ENCODE results near the gene GUCA2B.

The GUCA2B gene

GRCh38 chr1:42150651-42151050 is 2.6 kb upstream of the GUCA2B start:
- H3K4me3 ChIP-seq (ENCODE audit: low read depth in 1 of 5, low read length in 5 of 5), result no peak overlapping the region
- no peaks in the 10 kb centered on the region for H3K9me3 ChIP-seq (ENCODE audit: control insufficient read depth in 5 of 5, low read length in 5 of 5)
- peaks cover 3 to 16% (median 6%) of the 10 kb centered on the region in 5 donors for H3K4me1 ChIP-seq (ENCODE audit: control insufficient read depth in 5 of 5, insufficient read depth in 5 of 5, low read length in 5 of 5)
- H3K9ac ChIP-seq (ENCODE audit: low read length in 5 of 5), result no peak overlapping the region
- H3K36me3 ChIP-seq (ENCODE audit: control insufficient read depth in 5 of 5, insufficient read depth in 5 of 5, low read length in 5 of 5), result no peaks in the 10 kb centered on the region
- H3K27me3 ChIP-seq (ENCODE audit: control insufficient read depth in 5 of 5, insufficient read depth in 4 of 5, low read length in 5 of 5), result peaks cover 6 to 14% (median 9%) of the 10 kb centered on the region in 5 donors
- H3K27ac ChIP-seq (ENCODE audit: low read depth, low read length), result no peak overlapping the region

GRCh38 chr1:42152119-42152518 is 1.1 kb upstream of the GUCA2B start:
- no peaks in the 10 kb centered on the region for H3K36me3 ChIP-seq (ENCODE audit: control insufficient read depth in 5 of 5, insufficient read depth in 5 of 5, low read length in 5 of 5)
- H3K9me3 ChIP-seq (ENCODE audit: control insufficient read depth in 5 of 5, low read length in 5 of 5), result no peaks in the 10 kb centered on the region
- H3K4me3 ChIP-seq (ENCODE audit: low read depth in 1 of 5, low read length in 5 of 5), result no peak overlapping the region
- peaks cover 0 to 2% (median 0%) of the 10 kb centered on the region in 5 donors for H3K4me1 ChIP-seq (ENCODE audit: control insufficient read depth in 5 of 5, insufficient read depth in 5 of 5, low read length in 5 of 5)
- H3K9ac ChIP-seq (ENCODE audit: low read length in 5 of 5), result no peak overlapping the region
- no peak overlapping the region for H3K27ac ChIP-seq (ENCODE audit: low read depth, low read length)
- peaks cover 0 to under 1% (median 0%) of the 10 kb centered on the region in 5 donors for H3K27me3 ChIP-seq (ENCODE audit: control insufficient read depth in 5 of 5, insufficient read depth in 4 of 5, low read length in 5 of 5)

DNA sequence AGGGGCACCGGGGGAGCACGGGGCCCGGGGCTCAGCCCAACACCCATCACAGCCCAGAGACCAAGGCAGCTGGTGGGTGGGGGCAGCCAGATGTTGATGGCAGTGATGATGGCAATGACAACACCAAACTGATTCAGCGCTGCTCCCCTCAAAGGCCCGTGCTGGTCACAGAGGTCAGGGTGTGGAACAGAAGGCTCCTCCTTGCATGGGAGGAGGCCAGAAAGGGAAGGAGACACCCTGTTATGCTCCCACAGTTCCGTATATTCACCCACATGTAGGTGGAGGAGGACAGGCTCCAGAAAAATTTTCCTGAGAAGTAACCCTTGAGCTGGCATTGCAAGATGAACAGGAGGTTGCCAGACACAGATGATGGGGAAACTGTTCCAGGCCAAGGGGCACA is 414 bp downstream of the GUCA2B start:
- Histone ChIP-seq H3K27ac (ENCODE audit: low read depth, low read length) (no peak overlapping the region), H3K27me3 (ENCODE audit: control insufficient read depth in 5 of 5, insufficient read depth in 4 of 5, low read length in 5 of 5) (no peaks in the 10 kb centered on the region), H3K9ac (ENCODE audit: low read length in 5 of 5) (no peak overlapping the region), H3K36me3 (ENCODE audit: control insufficient read depth in 5 of 5, insufficient read depth in 5 of 5, low read length in 5 of 5) (no peaks in the 10 kb centered on the region), H3K9me3 (ENCODE audit: control insufficient read depth in 5 of 5, low read length in 5 of 5) (no peaks in the 10 kb centered on the region), H3K4me1 (ENCODE audit: control insufficient read depth in 5 of 5, insufficient read depth in 5 of 5, low read length in 5 of 5) (no peaks in the 10 kb centered on the region), H3K4me3 (ENCODE audit: low read depth in 1 of 5, low read length in 5 of 5) (no peak overlapping the region)

DNA sequence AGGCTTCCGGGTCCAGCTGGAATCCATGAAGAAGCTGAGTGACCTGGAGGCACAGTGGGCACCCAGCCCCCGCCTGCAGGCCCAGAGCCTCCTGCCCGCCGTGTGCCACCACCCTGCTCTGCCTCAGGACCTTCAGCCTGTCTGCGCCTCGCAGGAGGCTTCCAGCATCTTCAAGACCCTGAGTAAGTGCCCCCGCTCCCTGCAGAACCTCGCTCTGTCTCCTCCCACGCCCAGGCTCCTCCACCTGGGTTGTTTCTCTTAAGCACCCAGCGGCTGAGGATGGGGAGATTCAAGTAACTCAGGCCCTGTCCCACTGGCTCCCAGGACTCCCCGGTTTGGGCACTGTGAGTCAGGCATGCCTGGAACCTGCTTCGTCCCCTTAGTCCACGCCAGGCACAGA is 1.5 kb downstream of the GUCA2B start:
- no peaks in the 10 kb centered on the region for H3K36me3 ChIP-seq (ENCODE audit: control insufficient read depth in 5 of 5, insufficient read depth in 5 of 5, low read length in 5 of 5)
- H3K4me3 ChIP-seq (ENCODE audit: low read depth in 1 of 5, low read length in 5 of 5), result no peak overlapping the region
- no peaks in the 10 kb centered on the region for H3K27me3 ChIP-seq (ENCODE audit: control insufficient read depth in 5 of 5, insufficient read depth in 4 of 5, low read length in 5 of 5)
- no peak overlapping the region for H3K27ac ChIP-seq (ENCODE audit: low read depth, low read length)
- no peaks in the 10 kb centered on the region for H3K4me1 ChIP-seq (ENCODE audit: control insufficient read depth in 5 of 5, insufficient read depth in 5 of 5, low read length in 5 of 5)
- no peaks in the 10 kb centered on the region for H3K9me3 ChIP-seq (ENCODE audit: control insufficient read depth in 5 of 5, low read length in 5 of 5)
- no peak overlapping the region for H3K9ac ChIP-seq (ENCODE audit: low read length in 5 of 5)

DNA sequence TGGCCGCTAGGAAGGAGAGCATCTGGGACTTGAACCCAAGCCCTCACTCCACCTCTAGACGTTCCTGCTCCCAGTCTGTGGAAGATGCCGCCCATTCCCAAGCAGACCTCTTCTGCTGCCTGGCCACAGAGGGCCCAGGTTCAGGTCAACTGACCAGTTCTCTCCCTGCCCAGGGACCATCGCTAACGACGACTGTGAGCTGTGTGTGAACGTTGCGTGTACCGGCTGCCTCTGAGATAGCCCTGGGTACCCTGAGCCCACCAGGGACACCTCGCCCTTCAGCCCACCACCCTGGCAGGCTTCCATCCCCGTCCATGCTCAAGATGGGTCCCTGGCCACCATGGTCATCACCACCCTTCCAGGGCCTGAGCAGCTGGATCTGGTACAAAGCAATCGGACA is 2.2 kb downstream of the GUCA2B start:
- H3K9me3 ChIP-seq (ENCODE audit: control insufficient read depth in 5 of 5, low read length in 5 of 5), result peaks cover 0 to 2% (median 0%) of the 10 kb centered on the region in 5 donors
- no peak overlapping the region for H3K4me3 ChIP-seq (ENCODE audit: low read depth in 1 of 5, low read length in 5 of 5)
- H3K36me3 ChIP-seq (ENCODE audit: control insufficient read depth in 5 of 5, insufficient read depth in 5 of 5, low read length in 5 of 5), result no peaks in the 10 kb centered on the region
- H3K4me1 ChIP-seq (ENCODE audit: control insufficient read depth in 5 of 5, insufficient read depth in 5 of 5, low read length in 5 of 5), result no peaks in the 10 kb centered on the region
- H3K27ac ChIP-seq (ENCODE audit: low read depth, low read length), result no peak overlapping the region
- no peaks in the 10 kb centered on the region for H3K27me3 ChIP-seq (ENCODE audit: control insufficient read depth in 5 of 5, insufficient read depth in 4 of 5, low read length in 5 of 5)
- H3K9ac ChIP-seq (ENCODE audit: low read length in 5 of 5), result no peak overlapping the region

DNA sequence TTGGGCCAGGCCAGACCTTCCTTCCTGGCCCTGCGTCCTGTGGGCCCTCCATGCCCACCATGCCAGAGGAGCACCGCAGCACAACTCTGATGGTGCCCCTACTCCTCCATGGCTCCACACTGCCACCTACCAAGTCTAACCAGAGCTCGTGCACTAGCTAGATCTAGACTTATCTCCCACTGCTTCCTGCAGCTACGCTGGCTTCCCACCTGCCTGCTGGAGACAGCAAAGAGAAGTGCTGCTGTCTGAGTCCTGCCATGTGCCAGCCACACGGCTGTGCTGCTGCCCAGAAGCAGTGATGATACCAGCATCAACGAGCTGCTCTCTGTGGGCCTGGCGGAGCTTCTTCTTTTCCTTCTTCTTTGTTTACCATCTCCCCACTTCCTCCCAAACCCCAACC is 4.5 kb downstream of the GUCA2B start:
- Histone ChIP-seq H3K27ac (ENCODE audit: low read depth, low read length) (no peak overlapping the region), H3K9me3 (ENCODE audit: control insufficient read depth in 5 of 5, low read length in 5 of 5) (peaks cover 0 to 11% (median 9%) of the 10 kb centered on the region in 5 donors), H3K4me3 (ENCODE audit: low read depth in 1 of 5, low read length in 5 of 5) (no peak overlapping the region), H3K36me3 (ENCODE audit: control insufficient read depth in 5 of 5, insufficient read depth in 5 of 5, low read length in 5 of 5) (no peaks in the 10 kb centered on the region), H3K9ac (ENCODE audit: low read length in 5 of 5) (no peak overlapping the region), H3K27me3 (ENCODE audit: control insufficient read depth in 5 of 5, insufficient read depth in 4 of 5, low read length in 5 of 5) (no peaks in the 10 kb centered on the region), H3K4me1 (ENCODE audit: control insufficient read depth in 5 of 5, insufficient read depth in 5 of 5, low read length in 5 of 5) (peaks cover 0 to 9% (median 1%) of the 10 kb centered on the region in 5 donors)

DNA sequence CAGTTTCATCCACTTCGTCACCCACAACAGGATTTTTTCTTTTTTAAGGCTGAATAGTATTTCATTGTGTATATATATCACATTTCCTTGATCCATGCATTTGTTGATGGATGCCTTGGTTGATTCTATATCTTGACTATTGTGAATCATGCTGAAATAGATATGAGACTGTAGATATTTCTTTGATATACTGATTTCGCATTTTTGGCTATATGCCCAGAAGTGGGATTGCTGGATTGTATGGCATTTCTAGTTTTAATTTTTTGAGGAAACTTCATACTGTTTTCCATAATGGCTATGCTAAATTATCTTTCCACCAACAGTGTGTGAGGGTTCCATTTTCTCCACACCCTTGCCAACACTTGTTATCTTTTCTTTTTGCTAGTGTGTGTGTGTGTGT is 5.0 kb downstream of the GUCA2B start:
- H3K9me3 ChIP-seq (ENCODE audit: control insufficient read depth in 5 of 5, low read length in 5 of 5), result peaks cover 0 to 11% (median 9%) of the 10 kb centered on the region in 5 donors
- H3K27ac ChIP-seq (ENCODE audit: low read depth, low read length), result no peak overlapping the region
- H3K36me3 ChIP-seq (ENCODE audit: control insufficient read depth in 5 of 5, insufficient read depth in 5 of 5, low read length in 5 of 5), result no peaks in the 10 kb centered on the region
- peaks cover 0 to 1% (median 0%) of the 10 kb centered on the region in 5 donors for H3K27me3 ChIP-seq (ENCODE audit: control insufficient read depth in 5 of 5, insufficient read depth in 4 of 5, low read length in 5 of 5)
- H3K4me1 ChIP-seq (ENCODE audit: control insufficient read depth in 5 of 5, insufficient read depth in 5 of 5, low read length in 5 of 5), result peaks cover 0 to 14% (median 5%) of the 10 kb centered on the region in 5 donors
- H3K4me3 ChIP-seq (ENCODE audit: low read depth in 1 of 5, low read length in 5 of 5), result no peak overlapping the region
- no peak overlapping the region for H3K9ac ChIP-seq (ENCODE audit: low read length in 5 of 5)

DNA sequence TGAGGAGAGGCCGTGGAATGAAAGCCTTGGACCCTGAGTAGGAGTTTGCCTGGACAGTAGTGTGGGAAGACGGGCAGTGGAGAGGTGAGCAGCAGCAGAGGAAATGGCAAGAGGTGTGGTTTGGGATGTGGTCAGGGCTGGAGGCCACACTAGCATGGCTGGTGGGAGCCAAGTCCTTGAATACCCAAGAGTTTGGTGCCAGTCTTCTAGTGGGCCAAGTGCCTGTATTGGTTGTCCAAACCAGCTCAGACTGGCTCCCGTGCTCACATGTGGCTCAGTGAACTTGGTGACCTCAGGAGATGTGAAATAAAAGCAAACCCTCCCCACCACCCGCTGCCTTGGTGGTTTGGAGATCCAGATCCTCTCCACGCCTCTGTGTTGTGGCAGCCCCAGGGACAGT is 9.0 kb downstream of the GUCA2B start:
- Histone ChIP-seq H3K36me3 (ENCODE audit: control insufficient read depth in 5 of 5, insufficient read depth in 5 of 5, low read length in 5 of 5) (no peaks in the 10 kb centered on the region), H3K27ac (ENCODE audit: low read depth, low read length) (no peak overlapping the region), H3K9ac (ENCODE audit: low read length in 5 of 5) (no peak overlapping the region), H3K27me3 (ENCODE audit: control insufficient read depth in 5 of 5, insufficient read depth in 4 of 5, low read length in 5 of 5) (peaks cover 0 to 4% (median 0%) of the 10 kb centered on the region in 5 donors), H3K4me1 (ENCODE audit: control insufficient read depth in 5 of 5, insufficient read depth in 5 of 5, low read length in 5 of 5) (peaks cover 0 to 48% (median 20%) of the 10 kb centered on the region in 5 donors), H3K9me3 (ENCODE audit: control insufficient read depth in 5 of 5, low read length in 5 of 5) (peaks cover 0 to 11% (median 9%) of the 10 kb centered on the region in 5 donors), H3K4me3 (ENCODE audit: low read depth in 1 of 5, low read length in 5 of 5) (no peak overlapping the region)

GRCh38 chr1:42163114-42163513 is 9.9 kb downstream of the GUCA2B start:
- Histone ChIP-seq H3K9ac (ENCODE audit: low read length in 5 of 5) (no peak overlapping the region), H3K27me3 (ENCODE audit: control insufficient read depth in 5 of 5, insufficient read depth in 4 of 5, low read length in 5 of 5) (peaks cover 0 to 4% (median 0%) of the 10 kb centered on the region in 5 donors), H3K4me1 (ENCODE audit: control insufficient read depth in 5 of 5, insufficient read depth in 5 of 5, low read length in 5 of 5) (peaks cover 0 to 55% (median 20%) of the 10 kb centered on the region in 5 donors), H3K27ac (ENCODE audit: low read depth, low read length) (no peak overlapping the region), H3K9me3 (ENCODE audit: control insufficient read depth in 5 of 5, low read length in 5 of 5) (peaks cover 0 to 11% (median 9%) of the 10 kb centered on the region in 5 donors), H3K36me3 (ENCODE audit: control insufficient read depth in 5 of 5, insufficient read depth in 5 of 5, low read length in 5 of 5) (no peaks in the 10 kb centered on the region), H3K4me3 (ENCODE audit: low read depth in 1 of 5, low read length in 5 of 5) (no peak overlapping the region)

GRCh38 chr1:42163536-42164503 is 10.6 kb downstream of the GUCA2B start:
- no peak overlapping the region for H3K27ac ChIP-seq (ENCODE audit: low read depth, low read length)
- no peaks in the 10 kb centered on the region for H3K36me3 ChIP-seq (ENCODE audit: control insufficient read depth in 5 of 5, insufficient read depth in 5 of 5, low read length in 5 of 5)
- H3K9ac ChIP-seq (ENCODE audit: low read length in 5 of 5), result no peak overlapping the region
- H3K4me1 ChIP-seq (ENCODE audit: control insufficient read depth in 5 of 5, insufficient read depth in 5 of 5, low read length in 5 of 5), result peaks cover 0 to 61% (median 20%) of the 10 kb centered on the region in 5 donors
- H3K4me3 ChIP-seq (ENCODE audit: low read depth in 1 of 5, low read length in 5 of 5), result no peak overlapping the region
- peaks cover 0 to 11% (median 9%) of the 10 kb centered on the region in 5 donors for H3K9me3 ChIP-seq (ENCODE audit: control insufficient read depth in 5 of 5, low read length in 5 of 5)
- H3K27me3 ChIP-seq (ENCODE audit: control insufficient read depth in 5 of 5, insufficient read depth in 4 of 5, low read length in 5 of 5), result peaks cover 0 to 4% (median 0%) of the 10 kb centered on the region in 5 donors

Measured in subcutaneous abdominal adipose tissue (tissue), 5 donors.